H9 (cell line): ENCODE data around the gene SPTBN1. TPM values are rescaled to one million over a fixed set of nuclear protein-coding genes. Genes with fewer than 3 reads are reported as not detected.

Source experiments
- DNase-seq: peaks from one replicate; pipeline ENCODE4 v3.0.0-alpha.2; 2017
- H2AFZ ChIP-seq: one replicate; pipeline ENCODE4 v1.6.1; 2013; ENCODE audit warnings: mild to moderate bottlenecking, low read length, control low read depth, moderate library complexity
- H2AK5ac ChIP-seq: 2 replicates; pipeline ENCODE4 v1.6.1; 2013; ENCODE audit warnings: low read length, control low read depth, mixed read lengths; ENCODE audit not compliant: insufficient read length
- H2BK120ac ChIP-seq: one replicate; pipeline ENCODE4 v1.6.1; 2013; ENCODE audit warnings: low read depth, mild to moderate bottlenecking, low read length, control low read depth, inconsistent platforms; ENCODE audit not compliant: poor library complexity, severe bottlenecking
- H2BK12ac ChIP-seq: 2 replicates; pipeline ENCODE4 v1.6.1; 2013; ENCODE audit warnings: low read length, control low read depth, mixed read lengths, low read depth; ENCODE audit not compliant: insufficient read length
- H2BK15ac ChIP-seq: 2 replicates; pipeline ENCODE4 v1.6.1; 2013; ENCODE audit warnings: low read depth, low read length, control low read depth
- H2BK20ac ChIP-seq: one replicate; pipeline ENCODE4 v1.6.1; 2013; ENCODE audit warnings: low read depth, mild to moderate bottlenecking, low read length, control low read depth, inconsistent platforms; ENCODE audit not compliant: poor library complexity, severe bottlenecking
- H2BK5ac ChIP-seq: 2 replicates; pipeline ENCODE4 v1.6.1; 2013; ENCODE audit warnings: low read length, control low read depth, mixed read lengths; ENCODE audit not compliant: insufficient read length
- H3K14ac ChIP-seq: 2 replicates; pipeline ENCODE4 v1.6.1; 2013; ENCODE audit warnings: low read length, control low read depth; ENCODE audit not compliant: insufficient read depth
- H3K18ac ChIP-seq: 2 replicates; pipeline ENCODE4 v1.6.1; 2013; ENCODE audit warnings: low read depth, mild to moderate bottlenecking, mixed read lengths, low read length, control low read depth; ENCODE audit not compliant: insufficient read length
- H3K23ac ChIP-seq: 2 replicates; pipeline ENCODE4 v1.6.1; 2013; ENCODE audit warnings: low read length, control low read depth, mixed read lengths, low read depth; ENCODE audit not compliant: insufficient read length
- H3K23me2 ChIP-seq: 2 replicates; pipeline ENCODE4 v1.6.1; 2013; ENCODE audit warnings: low read depth, mild to moderate bottlenecking, mixed read lengths, low read length, control low read depth; ENCODE audit not compliant: insufficient read length, poor library complexity, severe bottlenecking
- H3K27ac ChIP-seq: 2 replicates; pipeline ENCODE4 v1.5.1; 2013; ENCODE audit warnings: low read length, control low read depth, mixed read lengths, low read depth; ENCODE audit not compliant: insufficient read length
- H3K27me3 ChIP-seq: 2 replicates; pipeline ENCODE4 v1.6.1; 2013; ENCODE audit warnings: low read length, control low read depth, inconsistent platforms; ENCODE audit not compliant: insufficient read depth
- H3K4ac ChIP-seq: 2 replicates; pipeline ENCODE4 v1.6.1; 2013; ENCODE audit warnings: low read depth, mild to moderate bottlenecking, control low read depth, inconsistent platforms, low read length, moderate library complexity
- H3K4me1 ChIP-seq: 2 replicates; pipeline ENCODE4 v1.6.1; 2013; ENCODE audit warnings: low read length, control low read depth, inconsistent platforms; ENCODE audit not compliant: insufficient read depth
- H3K4me2 ChIP-seq: 2 replicates; pipeline ENCODE4 v1.6.1; 2013; ENCODE audit warnings: low read length, control low read depth, mixed read lengths; ENCODE audit not compliant: insufficient read length, insufficient read depth
- H3K56ac ChIP-seq: 2 replicates; pipeline ENCODE4 v1.6.1; 2013; ENCODE audit warnings: low read depth, mild to moderate bottlenecking, mixed read lengths, low read length, control low read depth; ENCODE audit not compliant: insufficient read length
- H3K79me1 ChIP-seq: 2 replicates; pipeline ENCODE4 v1.6.1; 2013; ENCODE audit warnings: low read depth, mild to moderate bottlenecking, moderate library complexity, low read length, control low read depth, inconsistent platforms; ENCODE audit not compliant: insufficient read depth, poor library complexity, severe bottlenecking
- H3K79me2 ChIP-seq: 2 replicates; pipeline ENCODE4 v1.6.1; 2013; ENCODE audit warnings: low read length, control low read depth, inconsistent platforms; ENCODE audit not compliant: insufficient read depth
- H3K9ac ChIP-seq: 2 replicates; pipeline ENCODE4 v1.6.1; 2013; ENCODE audit warnings: low read length, control low read depth, mixed read lengths; ENCODE audit not compliant: insufficient read length; ENCODE audit errors: extremely low read depth
- H3K9me3 ChIP-seq: one replicate; pipeline ENCODE4 v1.6.1; 2013; ENCODE audit warnings: low read depth, low read length, inconsistent platforms; ENCODE audit not compliant: control insufficient read depth
- H3T11ph ChIP-seq: one replicate; pipeline ENCODE4 v1.6.1; 2013; ENCODE audit warnings: mild to moderate bottlenecking, low read length, control low read depth, inconsistent platforms
- H4K20me1 ChIP-seq: one replicate; pipeline ENCODE4 v1.6.1; 2013; ENCODE audit not compliant: control insufficient read depth, insufficient read length, insufficient read depth
- H4K5ac ChIP-seq: 2 replicates; pipeline ENCODE4 v1.6.1; 2013; ENCODE audit warnings: low read depth, mild to moderate bottlenecking, mixed read lengths, low read length, control low read depth; ENCODE audit not compliant: insufficient read length
- H4K8ac ChIP-seq: replicated peaks from 2 replicates; pipeline ENCODE4 v1.6.1; 2013; ENCODE audit warnings: low read length, control low read depth, mixed read lengths, low read depth; ENCODE audit not compliant: insufficient read length
- H4K91ac ChIP-seq: 2 replicates; pipeline ENCODE4 v1.6.1; 2013; ENCODE audit warnings: low read depth, mild to moderate bottlenecking, moderate library complexity, mixed read lengths, low read length, control low read depth; ENCODE audit not compliant: insufficient read length
- H3K27ac Mint-ChIP-seq, 3 experiments: 2 replicates in 2 of 3; 3 replicates in 1 of 3; pipeline ENCODE4 v1.8.0; 2020 to 2021; ENCODE audit warnings: mixed read lengths in 3 of 3, mild to moderate bottlenecking in 1 of 3, moderate library complexity in 1 of 3
- H3K27me3 Mint-ChIP-seq: 2 replicates; pipeline ENCODE4 v1.8.0; 2021; ENCODE audit warnings: low read depth, mild to moderate bottlenecking, moderate library complexity, mixed read lengths
- H3K36me3 Mint-ChIP-seq, 3 experiments: 2 replicates in 2 of 3; 3 replicates in 1 of 3; pipeline ENCODE4 v1.8.0; 2020 to 2021; ENCODE audit warnings: low read depth in 3 of 3, mixed read lengths in 3 of 3; ENCODE audit not compliant: insufficient read depth in 1 of 3
- H3K4me1 Mint-ChIP-seq, 2 experiments: 2 replicates each; pipeline ENCODE4 v1.8.0; 2020; ENCODE audit warnings: mixed read lengths in 2 of 2
- H3K4me3 Mint-ChIP-seq, 2 experiments: 2 replicates in 1 of 2; 3 replicates in 1 of 2; pipeline ENCODE4 v1.8.0; 2020 to 2021; ENCODE audit warnings: mild to moderate bottlenecking in 2 of 2, mixed read lengths in 2 of 2, moderate library complexity in 1 of 2
- H3K9me3 Mint-ChIP-seq, 2 experiments: 2 replicates in 1 of 2; 3 replicates in 1 of 2; pipeline ENCODE4 v1.8.0; 2020; ENCODE audit warnings: mild to moderate bottlenecking in 2 of 2, mixed read lengths in 2 of 2, moderate library complexity in 1 of 2
- WGBS: extraction: QIAGEN DNeasy Blood & Tissue Kit; methylation state at CpG from one replicate; pipeline ENCODE4 v1.1.7; 2013; ENCODE audit warnings: missing lambda C conversion rate, low lambda C conversion rate, mixed read lengths; ENCODE audit not compliant: insufficient read length; ENCODE audit errors: extremely low coverage; 5-methylcytosine and 5-hydroxymethylcytosine counted together
- total RNA-seq: library from RNA; stranded (reverse); gene quantifications from 2 replicates; pipeline ENCODE4 v1.2.1, GENCODE V29; 2021
- TF ChIP-seq, protein P1 (sequence below): fragments of 200-600 bp; sonication (generic); conservative IDR thresholded peaks from 3 replicates; pipeline ENCODE4 v1.8.0; 2021; ENCODE audit warnings: antibody characterized with exemption, mild to moderate bottlenecking

Gene SPTBN1
- total RNA-seq, 1 experiment from 2014 or later, result 164 TPM

DNA sequence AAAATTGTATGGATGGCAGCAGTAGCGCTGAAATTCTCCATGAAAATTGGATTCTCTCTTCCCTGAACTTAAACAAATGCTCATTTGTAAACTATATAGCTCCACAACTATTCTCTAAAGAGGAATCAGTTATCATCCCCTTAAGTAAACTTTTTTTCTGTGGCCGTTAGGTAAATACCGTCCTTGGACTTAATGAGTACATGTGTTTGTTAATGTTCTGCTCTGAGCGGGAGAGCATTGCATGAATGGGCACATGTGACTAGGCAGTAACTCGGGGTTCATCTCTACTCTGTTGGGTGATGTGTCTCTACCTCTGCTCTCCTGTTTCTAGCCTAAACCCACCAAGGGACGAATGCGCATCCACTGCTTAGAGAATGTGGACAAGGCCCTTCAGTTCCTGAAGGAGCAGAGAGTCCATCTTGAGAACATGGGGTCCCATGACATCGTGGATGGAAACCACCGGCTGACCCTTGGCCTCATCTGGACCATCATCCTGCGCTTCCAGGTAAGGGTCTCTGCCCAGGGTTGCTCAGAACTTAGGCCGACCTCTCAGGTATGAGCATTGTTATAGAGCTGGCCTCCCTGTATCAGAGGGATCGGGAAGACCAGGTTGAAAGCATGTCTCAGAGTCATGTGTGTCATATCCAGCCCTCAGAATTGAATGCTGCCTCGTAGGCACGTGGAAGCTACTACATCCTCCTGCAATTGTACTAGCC, 155.9 kb downstream of the SPTBN1 start:
- H3K79me1 ChIP-seq, result peaks cover 6% of the 10 kb centered on the region
- H2BK120ac ChIP-seq, result no peak overlapping the region
- H4K20me1 ChIP-seq, result no peaks in the 10 kb centered on the region
- no peaks in the 10 kb centered on the region for H3K9me3 ChIP-seq
- H3K23me2 ChIP-seq, result no peaks in the 10 kb centered on the region
- H3K79me2 ChIP-seq, result peaks cover 11% of the 10 kb centered on the region; the same call in 1 of the 2 replicates
- H3K27me3 ChIP-seq, result no peaks in the 10 kb centered on the region
- peaks cover 47 to 50% of the 10 kb centered on the region in 2 experiments for H3K4me1 Mint-ChIP-seq
- 0 out of 7 replicates have a peak overlapping the region, but pooled peaks of 1 of the 3 experiments have one; percentile 5 for H3K27ac Mint-ChIP-seq
- no peak overlapping the region for H2BK15ac ChIP-seq
- no peak overlapping the region for H2AK5ac ChIP-seq
- no peak overlapping the region for H3K18ac ChIP-seq
- H3K4ac ChIP-seq, result no peak overlapping the region
- no peak overlapping the region for H3T11ph ChIP-seq
- no peak overlapping the region for H2AFZ ChIP-seq
- H3K9me3 Mint-ChIP-seq, result no peaks in the 10 kb centered on the region
- peaks cover 13 to 35% (median 19%) of the 10 kb centered on the region in 3 experiments for H3K36me3 Mint-ChIP-seq
- H2BK5ac ChIP-seq, result no peak overlapping the region
- H3K14ac ChIP-seq, result no peak overlapping the region
- no peak overlapping the region for H3K56ac ChIP-seq
- H4K5ac ChIP-seq, result no peak overlapping the region
- no peak overlapping the region for H3K4me3 Mint-ChIP-seq
- no peak overlapping the region for H4K91ac ChIP-seq
- H3K23ac ChIP-seq, result no peak overlapping the region
- WGBS, result no CpG with 5 or more reads among the region's 14 CpGs
- no peak overlapping the region for H3K4me2 ChIP-seq
- TF ChIP-seq, protein P1, sequence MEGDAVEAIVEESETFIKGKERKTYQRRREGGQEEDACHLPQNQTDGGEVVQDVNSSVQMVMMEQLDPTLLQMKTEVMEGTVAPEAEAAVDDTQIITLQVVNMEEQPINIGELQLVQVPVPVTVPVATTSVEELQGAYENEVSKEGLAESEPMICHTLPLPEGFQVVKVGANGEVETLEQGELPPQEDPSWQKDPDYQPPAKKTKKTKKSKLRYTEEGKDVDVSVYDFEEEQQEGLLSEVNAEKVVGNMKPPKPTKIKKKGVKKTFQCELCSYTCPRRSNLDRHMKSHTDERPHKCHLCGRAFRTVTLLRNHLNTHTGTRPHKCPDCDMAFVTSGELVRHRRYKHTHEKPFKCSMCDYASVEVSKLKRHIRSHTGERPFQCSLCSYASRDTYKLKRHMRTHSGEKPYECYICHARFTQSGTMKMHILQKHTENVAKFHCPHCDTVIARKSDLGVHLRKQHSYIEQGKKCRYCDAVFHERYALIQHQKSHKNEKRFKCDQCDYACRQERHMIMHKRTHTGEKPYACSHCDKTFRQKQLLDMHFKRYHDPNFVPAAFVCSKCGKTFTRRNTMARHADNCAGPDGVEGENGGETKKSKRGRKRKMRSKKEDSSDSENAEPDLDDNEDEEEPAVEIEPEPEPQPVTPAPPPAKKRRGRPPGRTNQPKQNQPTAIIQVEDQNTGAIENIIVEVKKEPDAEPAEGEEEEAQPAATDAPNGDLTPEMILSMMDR, result no peak
- H2BK20ac ChIP-seq, result no peak overlapping the region
- no peak overlapping the region for H2BK12ac ChIP-seq
- no peaks in the 10 kb centered on the region for H3K27me3 Mint-ChIP-seq
- H3K4me1 ChIP-seq, result peaks cover 8% of the 10 kb centered on the region; the same call in 1 of the 2 replicates
- no peak overlapping the region for H3K9ac ChIP-seq
- DNase-seq, result no peak
- no peak overlapping the region for H4K8ac ChIP-seq
- no peak overlapping the region for H3K27ac ChIP-seq
